ENCODE data around the gene BEAN1. TPM values are rescaled to one million over a fixed set of nuclear protein-coding genes. Genes with fewer than 3 reads are reported as not detected.
A peak's percentile ranks its signal among the peaks of the same experiment; 100 is the strongest.

The BEAN1 gene, protein sequence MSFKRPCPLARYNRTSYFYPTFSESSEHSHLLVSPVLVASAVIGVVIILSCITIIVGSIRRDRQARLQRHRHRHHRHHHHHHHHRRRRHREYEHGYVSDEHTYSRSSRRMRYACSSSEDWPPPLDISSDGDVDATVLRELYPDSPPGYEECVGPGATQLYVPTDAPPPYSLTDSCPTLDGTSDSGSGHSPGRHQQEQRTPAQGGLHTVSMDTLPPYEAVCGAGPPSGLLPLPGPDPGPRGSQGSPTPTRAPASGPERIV
- not detected in 2 replicates for total RNA-seq (2014; rRNA removed; shearing (Covaris generic))

DNA sequence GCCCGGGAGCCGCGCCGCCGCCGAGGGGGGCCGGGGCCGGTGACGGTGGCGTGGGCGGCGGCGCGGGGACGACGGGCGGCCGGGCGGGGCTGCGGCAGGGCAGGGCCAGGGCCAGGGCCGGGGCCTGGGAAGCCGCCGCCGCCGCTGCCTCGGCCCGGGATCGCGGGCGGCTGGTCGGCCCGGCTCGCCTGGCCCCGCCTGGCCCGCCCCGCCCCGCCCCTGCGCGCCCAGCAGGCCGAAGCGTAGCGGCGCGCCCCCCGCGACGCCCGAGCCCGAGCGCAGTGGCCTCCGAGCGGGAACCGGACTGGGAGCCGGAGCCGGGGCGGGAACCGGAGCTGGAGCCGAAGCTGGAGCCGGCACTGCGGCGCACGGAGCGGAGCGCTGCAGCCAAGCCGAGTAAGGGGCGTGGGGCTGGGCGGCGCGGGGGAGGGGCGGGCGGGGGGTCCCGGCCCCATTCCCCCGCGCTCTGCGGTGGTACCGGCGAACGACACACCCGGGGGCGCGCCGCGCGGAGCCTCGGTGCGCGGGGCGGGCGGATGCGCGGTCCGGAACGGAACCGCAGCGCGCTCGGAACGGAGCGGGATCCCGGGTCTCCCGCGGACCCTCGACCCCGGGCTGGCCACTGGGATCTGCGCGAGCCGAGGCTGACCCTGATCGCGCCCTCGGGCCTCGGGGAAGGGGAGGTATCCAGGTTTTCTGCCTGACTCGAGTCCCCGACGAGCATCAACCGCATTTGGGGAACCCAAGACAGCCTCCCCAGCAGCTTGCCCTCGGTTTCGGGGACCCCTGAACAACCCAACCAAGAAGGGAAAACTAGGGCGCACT is at the start of gene BEAN1:
Gene BEAN1, plus strand, starts transcription at position 260 of the 825 bp plus-strand sequence. CDS start 10,382 bp downstream, outside the sequence.
- Histone ChIP-seq H3K9me3 (replicated peaks) (no peaks in the 10 kb centered on the region), H3K4me3 (peak within 1 kb of the TSS; percentile 18; the same call in 1 of the 2 replicates), H3K36me3 (no peaks in the 10 kb centered on the region), H3K27me3 (replicated peaks) (peaks cover 68% of the 10 kb centered on the region), H3K4me1 (replicated peaks) (peaks cover 11% of the 10 kb centered on the region), H3K27ac (no peak within 1 kb of the TSS)
- no peak for DNase-seq (ENCODE audit: low read depth in 1 of 2, low spot score in 2 of 2)

DNA sequence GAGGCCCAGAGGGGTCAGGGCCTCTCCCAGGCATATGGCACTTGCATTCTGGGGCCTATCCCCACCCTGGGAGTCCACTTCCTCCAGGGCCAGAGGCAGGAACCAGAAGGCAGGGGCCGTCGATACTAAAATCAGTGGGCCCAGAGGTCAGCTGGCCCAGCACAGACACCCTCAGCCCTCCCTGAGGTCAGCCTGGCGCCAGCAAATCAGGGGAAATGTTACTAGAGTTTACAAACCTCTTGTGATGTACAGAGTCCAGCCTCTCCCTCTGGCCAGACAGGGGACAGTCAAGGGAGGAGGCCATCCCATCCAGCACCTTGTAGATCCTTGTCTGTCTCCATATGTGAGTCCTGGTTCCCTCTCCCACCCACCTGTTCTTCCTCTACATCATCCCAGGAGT is 49.8 kb upstream of the BEAN1 start:
- H3K9me3 ChIP-seq (replicated peaks), result 0 out of 2 replicates have a peak, but pooled peaks cover 6% of the 10 kb centered on the region
- H3K27me3 ChIP-seq (replicated peaks), result no peaks in the 10 kb centered on the region
- DNase-seq (ENCODE audit: low read depth in 1 of 2, low spot score in 2 of 2), result no peak
- no peak overlapping the region for H3K27ac ChIP-seq
- peaks cover 8% of the 10 kb centered on the region for H3K4me1 ChIP-seq (replicated peaks)
- no peaks in the 10 kb centered on the region for H3K36me3 ChIP-seq
- no peak overlapping the region for H3K4me3 ChIP-seq

GRCh38 chr16:66378741-66379570 is 48.1 kb upstream of the BEAN1 start:
- no peak for DNase-seq (ENCODE audit: low read depth in 1 of 2, low spot score in 2 of 2)
- Histone ChIP-seq H3K9me3 (replicated peaks) (0 out of 2 replicates have a peak, but pooled peaks cover 6% of the 10 kb centered on the region), H3K27me3 (replicated peaks) (no peaks in the 10 kb centered on the region), H3K36me3 (no peaks in the 10 kb centered on the region), H3K27ac (no peak overlapping the region), H3K4me1 (replicated peaks) (peaks cover 23% of the 10 kb centered on the region), H3K4me3 (no peak overlapping the region)

- H3K36me3 ChIP-seq, result no peaks in the 10 kb centered on the region
- no peaks in the 10 kb centered on the region for H3K27me3 ChIP-seq (replicated peaks)
- DNase-seq (ENCODE audit: low read depth in 1 of 2, low spot score in 2 of 2), result no peak
- H3K4me3 ChIP-seq, result no peak overlapping the region
- 0 out of 2 replicates have a peak, but pooled peaks cover 6% of the 10 kb centered on the region for H3K9me3 ChIP-seq (replicated peaks)
- H3K27ac ChIP-seq, result no peak overlapping the region
- peaks cover 23% of the 10 kb centered on the region for H3K4me1 ChIP-seq (replicated peaks)
Measured at GRCh38 chr16:66379571-66379941, 47.5 kb upstream of the BEAN1 start.

- no peak overlapping the region for H3K27ac ChIP-seq
- H3K27me3 ChIP-seq (replicated peaks), result no peaks in the 10 kb centered on the region
- H3K4me1 ChIP-seq (replicated peaks), result peaks cover 23% of the 10 kb centered on the region
- DNase-seq (ENCODE audit: low read depth in 1 of 2, low spot score in 2 of 2), result no peak
- H3K4me3 ChIP-seq, result no peak overlapping the region
- H3K9me3 ChIP-seq (replicated peaks), result 0 out of 2 replicates have a peak, but pooled peaks cover 6% of the 10 kb centered on the region
- H3K36me3 ChIP-seq, result no peaks in the 10 kb centered on the region
Measured at GRCh38 chr16:66380421-66380820, 46.7 kb upstream of the BEAN1 start.

- Histone ChIP-seq H3K27ac (peak overlapping the region; percentile 94), H3K4me3 (no peak overlapping the region), H3K4me1 (replicated peaks) (peaks cover 23% of the 10 kb centered on the region), H3K9me3 (replicated peaks) (0 out of 2 replicates have a peak, but pooled peaks cover 6% of the 10 kb centered on the region), H3K27me3 (replicated peaks) (no peaks in the 10 kb centered on the region), H3K36me3 (no peaks in the 10 kb centered on the region)
- no peak for DNase-seq (ENCODE audit: low read depth in 1 of 2, low spot score in 2 of 2)
Measured at GRCh38 chr16:66381585-66382170, 45.4 kb upstream of the BEAN1 start.

DNA sequence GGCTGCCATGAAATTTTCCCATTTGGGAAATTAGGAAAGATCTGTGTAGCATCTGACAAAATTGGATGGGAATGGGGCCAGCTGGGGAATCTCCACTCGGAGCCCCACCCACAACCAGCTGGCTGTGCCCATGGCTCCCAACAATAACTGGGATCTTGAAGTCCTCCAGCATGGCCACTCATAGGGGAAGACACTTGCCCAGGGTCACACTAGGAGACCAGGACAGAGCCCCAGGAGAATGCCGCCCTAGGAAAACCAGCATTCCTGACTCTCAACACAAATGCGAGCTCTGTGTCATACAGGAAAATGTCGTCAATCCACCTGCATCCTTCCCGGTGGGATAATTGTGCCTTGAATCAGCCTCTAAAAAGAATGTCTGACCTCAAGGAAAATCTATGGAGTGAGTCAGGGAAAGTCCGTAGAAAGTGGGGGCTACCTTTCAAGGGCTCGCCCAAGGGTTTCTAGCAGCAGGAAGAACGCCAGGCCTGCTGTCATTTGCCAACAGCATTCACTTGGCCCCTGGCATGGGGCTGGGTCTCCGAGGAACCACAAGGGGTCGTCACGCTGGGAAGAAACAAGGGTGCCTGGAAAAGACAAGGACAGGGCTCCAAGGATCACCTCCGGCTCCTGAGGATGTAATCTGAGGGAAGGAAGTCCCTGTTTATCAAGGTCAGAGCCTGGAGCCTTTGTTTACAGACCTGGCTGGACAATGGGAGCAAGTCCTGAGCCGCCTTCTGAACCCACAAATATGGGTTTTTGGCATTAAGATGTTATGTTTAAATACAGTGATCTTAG is 44.7 kb upstream of the BEAN1 start:
- Histone ChIP-seq H3K4me1 (replicated peaks) (peaks cover 23% of the 10 kb centered on the region), H3K36me3 (no peaks in the 10 kb centered on the region), H3K4me3 (no peak overlapping the region), H3K9me3 (replicated peaks) (0 out of 2 replicates have a peak, but pooled peaks cover 6% of the 10 kb centered on the region), H3K27me3 (replicated peaks) (no peaks in the 10 kb centered on the region), H3K27ac (peak overlapping the region; percentile 94)
- DNase-seq (ENCODE audit: low read depth in 1 of 2, low spot score in 2 of 2), result peak; percentile 73 to 80

- DNase-seq (ENCODE audit: low read depth in 1 of 2, low spot score in 2 of 2), result peak in 1 of 2 experiments; percentile 79
- peak overlapping the region; percentile 94 for H3K27ac ChIP-seq
- H3K9me3 ChIP-seq (replicated peaks), result 0 out of 2 replicates have a peak, but pooled peaks cover 6% of the 10 kb centered on the region
- peaks cover 23% of the 10 kb centered on the region for H3K4me1 ChIP-seq (replicated peaks)
- H3K27me3 ChIP-seq (replicated peaks), result no peaks in the 10 kb centered on the region
- H3K36me3 ChIP-seq, result no peaks in the 10 kb centered on the region
- no peak overlapping the region for H3K4me3 ChIP-seq
Measured at GRCh38 chr16:66382966-66383299, 44.2 kb upstream of the BEAN1 start.

DNA sequence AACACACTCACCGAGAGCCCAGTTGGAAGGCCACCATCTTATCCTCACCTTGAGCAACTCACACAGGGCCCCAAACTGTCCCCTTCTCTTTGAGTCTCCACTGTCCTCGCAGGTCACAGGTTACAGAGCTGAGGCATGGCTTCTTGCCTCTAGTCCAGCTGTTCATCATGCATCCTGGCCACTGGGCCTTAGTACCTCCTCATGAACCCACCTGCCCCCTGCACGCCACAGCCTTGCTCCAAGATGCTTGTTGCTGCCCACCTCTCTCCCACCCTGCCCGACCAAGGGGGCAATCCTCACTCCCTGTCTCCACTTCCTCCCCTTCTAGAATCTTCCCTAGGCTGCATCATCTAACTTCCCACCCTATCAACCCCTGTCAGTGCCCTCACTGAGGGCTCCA is 43.5 kb upstream of the BEAN1 start:
- Histone ChIP-seq H3K36me3 (no peaks in the 10 kb centered on the region), H3K4me3 (no peak overlapping the region), H3K9me3 (replicated peaks) (0 out of 2 replicates have a peak, but pooled peaks cover 6% of the 10 kb centered on the region), H3K4me1 (replicated peaks) (peaks cover 23% of the 10 kb centered on the region), H3K27me3 (replicated peaks) (no peaks in the 10 kb centered on the region), H3K27ac (peak overlapping the region; percentile 94)
- no peak for DNase-seq (ENCODE audit: low read depth in 1 of 2, low spot score in 2 of 2)

- peaks cover 23% of the 10 kb centered on the region for H3K4me1 ChIP-seq (replicated peaks)
- H3K9me3 ChIP-seq (replicated peaks), result 0 out of 2 replicates have a peak, but pooled peaks cover 6% of the 10 kb centered on the region
- no peak overlapping the region for H3K27ac ChIP-seq
- H3K36me3 ChIP-seq, result no peaks in the 10 kb centered on the region
- H3K4me3 ChIP-seq, result no peak overlapping the region
- no peaks in the 10 kb centered on the region for H3K27me3 ChIP-seq (replicated peaks)
- DNase-seq (ENCODE audit: low read depth in 1 of 2, low spot score in 2 of 2), result no peak
Measured at GRCh38 chr16:66385415-66385814, 41.7 kb upstream of the BEAN1 start.

GRCh38 chr16:66386629-66387622 is 40.2 kb upstream of the BEAN1 start:
- no peak overlapping the region for H3K4me3 ChIP-seq
- H3K36me3 ChIP-seq, result no peaks in the 10 kb centered on the region
- peak in 1 of 2 experiments; percentile 20 for DNase-seq (ENCODE audit: low read depth in 1 of 2, low spot score in 2 of 2)
- 0 out of 2 replicates have a peak, but pooled peaks cover under 1% of the 10 kb centered on the region for H3K9me3 ChIP-seq (replicated peaks)
- H3K27me3 ChIP-seq (replicated peaks), result no peaks in the 10 kb centered on the region
- H3K27ac ChIP-seq, result no peak overlapping the region
- peaks cover 19% of the 10 kb centered on the region for H3K4me1 ChIP-seq (replicated peaks)

Measured in SJSA1 (cell line).